GM18951 (cell line): Measurements from ENCODE around the gene LRFN3.
"Not testable (repeated sequence)": the region's sequence is repeated elsewhere in the genome, so short reads cannot be mapped to it uniquely, and the experiment has no call there.

ENCODE experiments used
- POLR2A ChIP-seq: IDR thresholded peaks from 4 replicates; pipeline ENCODE4 v1.6.1; 2011; ENCODE audit warnings: mild to moderate bottlenecking; ENCODE audit not compliant: insufficient read length, insufficient read depth; ENCODE audit errors: extremely low read depth
- in situ Hi-C: fragments of 300-500 bp; cut with MboI; formaldehyde crosslinking; loops from one replicate; pipeline ENCODE4 v1.12.0; 2022; ENCODE audit warnings: low sequenced_read_pairs, mixed read lengths, inconsistent platforms; ENCODE audit not compliant: unreplicated experiment

LRFN3 gene

DNA sequence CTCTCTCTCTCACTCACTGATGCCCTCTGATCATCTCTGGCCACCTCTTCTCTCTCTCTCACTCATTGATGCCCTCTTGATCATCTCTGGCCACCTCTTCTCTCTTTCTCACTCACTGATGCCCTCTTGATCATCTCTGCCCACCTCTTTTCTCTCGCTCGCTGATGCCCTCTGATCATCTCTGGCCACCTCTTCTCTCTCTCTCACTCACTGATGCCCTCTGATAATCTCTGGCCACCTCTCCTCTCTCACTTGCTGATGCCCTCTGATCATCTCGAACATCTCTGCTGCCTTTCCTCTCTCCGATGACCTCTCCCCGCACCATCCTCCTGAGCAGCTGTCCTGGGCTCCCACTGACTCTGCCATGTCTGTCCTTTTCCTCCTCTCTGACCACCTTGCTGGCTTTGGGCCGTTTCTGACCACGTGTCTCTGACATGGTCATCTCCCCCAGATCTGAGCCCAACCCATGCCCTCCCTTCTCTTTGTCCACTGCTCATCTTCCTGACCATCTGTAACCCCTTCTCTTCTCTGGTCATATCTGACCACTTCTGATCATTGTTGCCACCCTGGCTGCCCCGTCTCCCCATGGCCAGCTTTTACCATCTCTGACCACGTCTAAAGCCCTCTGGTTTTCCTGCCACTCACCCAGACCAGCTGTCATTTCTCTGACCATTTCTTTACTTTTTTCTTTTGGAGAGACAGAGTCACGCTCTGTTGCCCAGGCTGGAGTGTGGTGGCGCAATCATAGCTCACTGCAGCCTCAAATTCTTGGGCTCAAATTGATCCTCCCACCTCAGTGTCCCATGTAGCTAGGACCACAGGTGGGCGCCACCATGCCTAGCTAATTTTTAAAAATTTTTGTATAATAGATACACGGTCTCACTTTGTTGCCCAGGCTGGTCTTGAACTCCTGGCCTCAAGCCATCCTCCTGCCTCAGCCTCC is 2.4 kb downstream of the LRFN3 start:
- in situ Hi-C loops: loop anchor here (10.0 kb wide), 1 partner anchor 244 kb away; no protein-coding TSS in a partner anchor
- TF ChIP-seq POLR2A: no peak

DNA sequence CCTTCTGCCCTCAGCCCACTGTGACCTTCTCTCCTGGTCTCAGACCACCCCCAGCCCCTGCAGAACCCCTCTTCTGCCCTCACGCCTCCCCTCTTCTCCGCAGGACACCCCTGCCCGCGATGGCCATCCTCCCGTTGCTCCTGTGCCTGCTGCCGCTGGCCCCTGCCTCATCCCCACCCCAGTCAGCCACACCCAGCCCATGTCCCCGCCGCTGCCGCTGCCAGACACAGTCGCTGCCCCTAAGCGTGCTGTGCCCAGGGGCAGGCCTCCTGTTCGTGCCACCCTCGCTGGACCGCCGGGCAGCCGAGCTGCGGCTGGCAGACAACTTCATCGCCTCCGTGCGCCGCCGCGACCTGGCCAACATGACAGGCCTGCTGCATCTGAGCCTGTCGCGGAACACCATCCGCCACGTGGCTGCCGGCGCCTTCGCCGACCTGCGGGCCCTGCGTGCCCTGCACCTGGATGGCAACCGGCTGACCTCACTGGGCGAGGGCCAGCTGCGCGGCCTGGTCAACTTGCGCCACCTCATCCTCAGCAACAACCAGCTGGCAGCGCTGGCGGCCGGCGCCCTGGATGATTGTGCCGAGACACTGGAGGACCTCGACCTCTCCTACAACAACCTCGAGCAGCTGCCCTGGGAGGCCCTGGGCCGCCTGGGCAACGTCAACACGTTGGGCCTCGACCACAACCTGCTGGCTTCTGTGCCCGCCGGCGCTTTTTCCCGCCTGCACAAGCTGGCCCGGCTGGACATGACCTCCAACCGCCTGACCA is 3.3 kb downstream of the LRFN3 start:
- no peak for TF ChIP-seq POLR2A
- in situ Hi-C loops: loop anchor here (10.0 kb wide), 1 partner anchor 245 kb away; no protein-coding TSS in a partner anchor

DNA sequence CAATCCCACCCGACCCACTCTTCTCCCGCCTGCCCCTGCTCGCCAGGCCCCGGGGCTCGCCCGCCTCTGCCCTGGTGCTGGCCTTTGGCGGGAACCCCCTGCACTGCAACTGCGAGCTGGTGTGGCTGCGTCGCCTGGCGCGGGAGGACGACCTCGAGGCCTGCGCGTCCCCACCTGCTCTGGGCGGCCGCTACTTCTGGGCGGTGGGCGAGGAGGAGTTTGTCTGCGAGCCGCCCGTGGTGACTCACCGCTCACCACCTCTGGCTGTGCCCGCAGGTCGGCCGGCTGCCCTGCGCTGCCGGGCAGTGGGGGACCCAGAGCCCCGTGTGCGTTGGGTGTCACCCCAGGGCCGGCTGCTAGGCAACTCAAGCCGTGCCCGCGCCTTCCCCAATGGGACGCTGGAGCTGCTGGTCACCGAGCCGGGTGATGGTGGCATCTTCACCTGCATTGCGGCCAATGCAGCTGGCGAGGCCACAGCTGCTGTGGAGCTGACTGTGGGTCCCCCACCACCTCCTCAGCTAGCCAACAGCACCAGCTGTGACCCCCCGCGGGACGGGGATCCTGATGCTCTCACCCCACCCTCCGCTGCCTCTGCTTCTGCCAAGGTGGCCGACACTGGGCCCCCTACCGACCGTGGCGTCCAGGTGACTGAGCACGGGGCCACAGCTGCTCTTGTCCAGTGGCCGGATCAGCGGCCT is 4.1 kb downstream of the LRFN3 start:
- TF ChIP-seq POLR2A: no peak
- in situ Hi-C loops: no loop called here

DNA sequence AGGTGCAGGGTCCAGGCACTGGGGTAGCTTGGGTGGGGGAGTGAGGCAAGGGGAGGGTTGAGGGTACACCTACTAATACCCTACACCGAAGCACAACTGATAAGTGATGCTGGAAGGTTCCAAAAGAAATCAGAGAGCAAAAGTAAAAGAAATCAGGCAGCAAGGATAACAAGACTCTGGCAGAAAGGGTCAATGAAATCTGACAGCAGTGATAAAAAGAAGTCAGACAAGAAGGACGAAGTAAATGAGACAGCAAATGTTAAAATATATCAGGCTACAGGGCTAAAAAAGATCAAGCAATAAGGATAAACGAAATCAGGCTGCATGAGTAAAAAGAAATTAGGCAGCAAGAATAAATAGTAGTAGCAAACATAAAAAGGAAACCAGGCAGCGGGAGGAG is 4.7 kb downstream of the LRFN3 start:
- TF ChIP-seq POLR2A: no peak
- in situ Hi-C loops: no loop called here

DNA sequence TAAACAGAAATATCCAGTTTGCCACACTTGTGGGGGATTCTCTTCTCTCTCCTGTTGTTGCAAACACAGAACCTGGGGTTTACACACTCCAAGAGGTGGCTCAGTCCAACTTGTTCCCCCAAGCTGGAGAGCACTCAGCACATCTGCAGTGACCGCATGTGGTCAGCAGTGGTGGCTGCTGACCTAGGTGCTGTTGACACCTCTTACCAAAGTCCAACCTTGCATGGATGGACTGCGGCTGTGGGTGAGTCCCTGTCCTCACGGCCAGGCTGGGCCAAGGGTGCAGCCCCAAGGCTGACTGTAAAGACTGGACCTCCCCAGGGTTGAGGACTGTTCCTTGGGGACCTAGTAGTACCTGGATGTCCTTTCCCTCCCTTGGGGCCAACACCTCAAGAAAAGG is 6.1 kb downstream of the LRFN3 start:
- no peak for TF ChIP-seq POLR2A
- in situ Hi-C loops: no loop called here

DNA sequence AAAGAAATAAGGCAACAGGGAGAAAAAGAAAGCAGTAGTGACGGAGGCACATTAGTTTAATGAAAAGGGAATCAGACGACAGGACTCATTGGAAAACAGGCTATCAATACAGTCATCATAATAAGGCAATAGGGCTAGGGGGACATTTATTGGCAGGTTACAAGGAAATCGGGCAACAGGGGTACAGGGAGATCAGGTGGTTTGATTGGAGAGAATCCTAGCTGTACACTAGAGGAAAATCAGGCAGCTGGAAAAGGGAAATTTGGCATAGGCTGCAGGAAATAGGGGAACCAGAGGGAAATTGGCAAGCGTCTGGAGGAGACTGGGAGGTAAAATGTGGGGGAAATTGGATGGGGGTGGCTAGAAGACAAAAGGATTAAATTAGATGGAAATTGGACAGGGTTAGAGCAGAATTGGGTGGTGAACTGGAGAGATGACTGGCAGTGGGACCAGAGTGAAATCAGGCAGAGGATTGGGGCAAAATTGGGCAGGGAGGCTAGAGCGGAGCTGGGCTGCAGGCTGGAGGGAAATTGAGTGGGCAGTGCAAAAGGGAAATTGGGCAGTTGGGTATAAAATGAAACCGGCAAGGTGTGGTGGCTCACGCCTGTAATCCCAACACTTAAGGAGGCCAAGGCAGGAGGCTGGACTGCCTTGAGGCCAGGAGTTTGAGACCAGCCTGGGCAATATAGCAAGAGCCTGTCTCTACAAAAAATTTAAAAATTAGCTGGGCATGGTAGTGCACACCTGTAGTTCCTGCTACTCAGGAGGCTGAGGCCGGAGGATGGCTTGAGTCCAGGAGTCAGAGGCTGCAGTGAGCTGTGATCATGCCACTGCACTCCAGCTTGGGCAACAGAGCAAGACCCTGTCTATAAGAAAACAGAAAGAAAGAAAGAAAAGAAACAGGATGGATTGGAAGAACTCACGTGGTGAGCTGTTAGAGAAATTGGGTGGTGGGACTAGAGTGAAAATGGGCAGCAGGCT is 7.4 kb downstream of the LRFN3 start:
- no peak for TF ChIP-seq POLR2A
- in situ Hi-C loops: no loop called here

DNA sequence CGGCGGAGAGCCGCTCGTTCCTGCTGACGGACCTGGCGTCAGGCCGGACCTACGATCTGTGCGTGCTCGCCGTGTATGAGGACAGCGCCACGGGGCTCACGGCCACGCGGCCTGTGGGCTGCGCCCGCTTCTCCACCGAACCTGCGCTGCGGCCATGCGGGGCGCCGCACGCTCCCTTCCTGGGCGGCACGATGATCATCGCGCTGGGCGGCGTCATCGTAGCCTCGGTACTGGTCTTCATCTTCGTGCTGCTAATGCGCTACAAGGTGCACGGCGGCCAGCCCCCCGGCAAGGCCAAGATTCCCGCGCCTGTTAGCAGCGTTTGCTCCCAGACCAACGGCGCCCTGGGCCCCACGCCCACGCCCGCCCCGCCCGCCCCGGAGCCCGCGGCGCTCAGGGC is 8.4 kb downstream of the LRFN3 start:
- in situ Hi-C loops: no loop called here
- TF ChIP-seq POLR2A: no peak

DNA sequence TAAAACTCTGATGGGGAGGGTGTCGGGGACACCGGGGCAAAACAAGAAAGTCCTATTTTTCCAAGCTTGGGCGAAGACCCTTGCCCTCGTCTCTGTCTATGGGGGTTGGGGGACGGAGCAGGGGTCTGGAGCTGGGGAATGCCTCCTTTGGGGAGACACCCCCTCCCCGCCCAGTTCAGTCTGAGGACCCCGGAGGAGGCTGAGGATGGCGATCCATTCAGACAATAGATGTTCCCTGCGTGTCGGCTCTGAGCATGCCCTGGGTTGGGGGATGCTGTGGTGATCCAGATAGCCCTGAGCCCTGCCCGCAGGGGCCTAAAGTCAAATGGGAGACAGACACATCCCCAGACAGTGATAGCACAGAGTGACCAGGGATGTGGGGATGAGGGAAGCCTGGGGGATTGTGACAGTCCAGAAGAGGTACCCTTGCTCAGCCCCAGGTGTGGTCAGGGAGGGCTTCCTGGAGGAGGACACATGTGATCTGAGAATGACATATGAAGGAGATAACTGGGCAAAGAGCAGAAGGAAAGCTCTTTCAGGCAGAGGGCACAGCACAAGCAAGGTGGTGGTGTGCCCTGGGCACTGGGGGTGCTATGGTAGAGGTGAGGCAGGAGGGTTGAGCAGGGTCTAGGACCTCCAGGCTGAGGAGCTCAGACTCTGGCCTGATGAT is 9.1 kb downstream of the LRFN3 start:
- no peak for TF ChIP-seq POLR2A
- in situ Hi-C loops: no loop called here

DNA sequence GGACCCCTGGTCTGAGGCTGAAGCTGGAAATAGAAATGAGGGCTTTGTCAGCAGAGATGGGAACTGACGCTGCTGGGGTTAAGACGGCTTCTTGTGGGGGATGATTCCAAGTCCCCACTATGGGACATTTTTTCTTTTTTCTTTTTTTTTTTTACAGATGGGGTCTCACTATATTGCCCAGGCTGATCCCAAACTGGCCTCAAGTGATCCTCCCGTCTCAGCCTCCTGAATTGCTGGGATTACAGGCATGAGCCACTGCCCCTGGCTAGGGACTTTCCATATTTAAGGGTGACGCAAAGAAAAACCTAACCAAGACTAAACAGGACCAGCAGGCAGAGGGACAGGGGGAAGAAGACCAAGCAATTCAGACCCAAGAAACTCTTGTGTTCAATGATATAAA is 10.0 kb downstream of the LRFN3 start:
- in situ Hi-C loops: no loop called here
- no peak for TF ChIP-seq POLR2A

DNA sequence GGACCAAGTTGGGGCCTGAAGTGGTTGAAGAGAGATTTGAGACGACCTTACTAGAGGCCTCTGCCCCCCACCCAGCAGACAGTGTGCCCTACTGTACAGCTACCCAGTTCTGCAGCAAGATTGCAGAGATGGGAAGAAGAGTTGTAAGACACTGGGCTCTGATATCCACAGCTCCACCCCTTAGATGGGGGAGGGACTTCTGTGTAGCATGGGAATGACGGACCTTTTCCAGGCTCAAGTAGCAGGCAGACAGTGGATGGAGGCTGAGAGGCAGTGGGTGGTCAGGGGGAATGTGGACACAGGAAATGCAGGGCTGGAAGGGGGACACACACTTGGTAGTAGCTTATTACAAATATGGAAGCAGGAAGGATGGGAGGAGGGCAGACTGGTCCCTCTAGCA is 13.0 kb downstream of the LRFN3 start:
- TF ChIP-seq POLR2A: no peak
- in situ Hi-C loops: no loop called here

DNA sequence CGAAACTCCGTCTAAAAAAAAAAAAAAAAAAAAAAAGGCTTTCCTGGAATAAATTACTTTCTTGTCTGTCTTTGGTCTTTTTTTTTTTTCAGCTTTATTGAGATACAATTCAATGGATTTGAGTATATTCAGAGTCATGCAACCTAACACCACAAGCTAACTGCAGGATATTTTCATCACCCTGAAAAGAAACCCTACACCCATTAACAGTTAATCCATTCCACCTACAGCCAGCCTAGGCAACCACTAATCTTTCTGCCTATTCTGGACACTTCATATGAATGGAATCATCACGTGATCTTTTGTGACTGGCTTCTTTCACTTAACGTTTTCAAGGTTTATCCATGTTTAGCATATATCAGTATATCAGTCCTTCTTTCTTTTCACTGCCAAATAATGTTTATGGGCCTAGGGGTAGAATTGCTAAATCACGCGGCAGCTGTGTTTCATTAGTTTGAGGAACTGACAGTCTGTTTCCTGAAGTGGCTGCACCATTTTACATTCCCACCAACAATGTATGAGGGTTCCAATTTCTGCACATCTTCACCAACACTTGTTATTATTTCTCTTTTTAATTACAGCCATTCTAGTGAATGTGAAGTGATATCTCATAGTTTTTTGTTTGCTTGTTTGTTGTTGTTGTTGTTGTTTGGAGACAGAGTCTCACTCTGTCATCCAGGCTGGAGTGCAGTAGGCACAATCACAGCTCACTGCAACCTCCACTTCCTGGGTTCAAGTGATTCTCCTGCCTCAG is 19.9 kb downstream of the LRFN3 start:
- in situ Hi-C loops: no loop called here
- no peak for TF ChIP-seq POLR2A

DNA sequence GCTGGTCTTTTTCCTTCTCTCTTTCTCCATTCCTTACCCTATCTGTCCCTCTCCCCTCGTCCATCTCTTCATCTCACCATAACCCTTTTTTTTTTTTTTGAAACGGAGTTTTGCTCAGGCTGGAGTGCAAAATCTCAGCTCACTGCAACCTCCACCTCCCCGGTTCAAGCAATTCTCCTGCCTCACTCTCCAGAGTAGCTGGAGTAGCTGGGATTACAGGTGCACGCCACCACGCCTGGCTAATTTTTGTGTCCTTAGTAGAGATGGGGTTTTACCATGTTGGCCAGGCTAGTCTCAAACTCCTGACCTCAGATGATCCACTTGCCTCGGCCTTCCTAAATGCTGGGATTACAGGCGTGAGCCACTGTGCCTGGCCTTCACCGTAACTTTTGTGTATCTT is 21.2 kb downstream of the LRFN3 start:
- in situ Hi-C loops: not testable (repeated sequence)
